Measurements from ENCODE around the gene KLHL4. TPM values are rescaled to one million over a fixed set of nuclear protein-coding genes. Genes with fewer than 3 reads are reported as not detected.
"Not testable (repeated sequence)": the region's sequence is repeated elsewhere in the genome, so short reads cannot be mapped to it uniquely, and the experiment has no call there.

The KLHL4 gene
- total and polyA plus RNA-seq, 4 donors = 0.19 to 0.70 (median 0.46) TPM

DNA sequence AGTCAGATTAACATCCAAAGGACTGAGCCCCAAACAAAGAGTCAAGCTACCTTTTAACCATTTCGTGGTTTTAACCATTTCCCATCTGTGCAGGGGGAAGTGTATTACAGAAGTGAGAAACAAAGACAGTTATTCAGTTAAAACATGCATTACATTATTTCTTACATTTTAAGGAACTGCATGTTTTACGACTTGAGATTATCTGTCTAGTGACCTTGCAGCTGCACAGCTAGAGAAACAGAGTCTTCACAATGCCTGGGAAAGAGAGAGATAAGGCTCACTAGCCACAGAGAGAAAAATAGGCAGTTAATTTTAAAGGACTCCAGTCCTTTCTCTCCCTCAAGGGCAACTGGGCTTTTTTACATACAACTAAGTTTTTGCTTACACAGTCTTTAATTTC, 48.7 kb upstream of the KLHL4 start:
- DNase-seq (ENCODE audit: low spot score) = no peak
- Histone ChIP-seq H3K27me3 (ENCODE audit: control insufficient read depth in 4 of 4, insufficient read depth in 4 of 4, low read length in 3 of 4) (no peaks in the 10 kb centered on the region), H3K9ac (ENCODE audit: low read depth in 1 of 2, low read length in 2 of 2) (no peak overlapping the region), H3K4me3 (ENCODE audit: low read depth in 1 of 3, low read length in 3 of 3) (no peak overlapping the region), H3K27ac (ENCODE audit: low read depth in 1 of 2, low read length in 2 of 2) (no peak overlapping the region), H3K36me3 (ENCODE audit: control insufficient read depth in 4 of 4, insufficient read depth in 3 of 4, low read depth in 1 of 4, low read length in 3 of 4) (no peaks in the 10 kb centered on the region), H3K4me1 (ENCODE audit: control insufficient read depth in 4 of 4, insufficient read depth in 4 of 4, low read length in 3 of 4) (no peaks in the 10 kb centered on the region), H3K9me3 (ENCODE audit: control insufficient read depth in 4 of 4, low read length in 3 of 4) (peaks cover 0 to 4% (median under 1%) of the 10 kb centered on the region in 4 donors)
- TF ChIP-seq SP1 (IDR thresholded peaks at IDR 0.05) (no peak), HNF4G (IDR thresholded peaks at IDR 0.05) (no peak)
- 9% methylated on average over 2 of the region's 2 CpGs for WGBS

DNA sequence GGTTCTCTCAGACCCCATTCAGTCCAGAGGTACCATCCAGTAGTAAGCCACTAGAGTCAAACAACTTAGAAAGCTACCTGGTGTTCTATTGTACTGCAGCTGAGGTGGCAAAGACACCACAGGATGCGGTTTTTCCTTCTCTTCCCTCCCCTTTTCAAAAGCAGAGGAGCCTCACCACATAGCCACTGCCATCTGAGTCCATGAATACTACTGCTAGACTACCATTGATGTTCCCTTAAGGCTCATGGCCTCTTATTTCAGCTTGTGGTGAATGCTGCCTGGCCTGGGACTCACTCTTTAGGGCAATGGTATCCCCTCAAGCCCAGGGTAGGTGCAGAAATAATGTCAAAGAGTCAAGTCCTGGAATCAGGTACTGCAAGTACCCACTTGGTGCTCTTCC, 41.8 kb upstream of the KLHL4 start:
- 30% methylated on average over 1 of the region's 1 CpG for WGBS

DNA sequence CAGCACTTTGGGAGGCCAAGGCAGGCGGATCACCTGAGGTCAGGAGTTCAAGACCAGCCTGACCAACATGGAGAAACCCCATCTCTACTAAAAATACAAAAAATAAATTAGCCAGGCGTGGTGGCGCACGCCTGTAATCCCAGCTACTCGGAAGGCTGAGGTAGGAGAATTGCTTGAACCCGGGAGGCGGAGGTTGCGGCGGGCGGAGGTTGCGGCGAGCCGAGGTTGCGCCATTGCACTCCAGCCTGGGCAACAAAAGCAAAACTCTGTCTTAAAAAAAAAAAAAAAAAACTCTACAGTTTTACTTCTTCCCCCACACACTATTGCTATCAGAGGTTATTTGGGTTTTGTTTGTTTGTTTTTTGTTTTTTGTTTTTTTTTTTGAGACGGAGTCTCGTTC, 38.9 kb upstream of the KLHL4 start:
- not testable (repeated sequence) for H3K27me3 ChIP-seq (ENCODE audit: control insufficient read depth in 4 of 4, insufficient read depth in 4 of 4, low read length in 3 of 4); H3K36me3 ChIP-seq (ENCODE audit: control insufficient read depth in 4 of 4, insufficient read depth in 3 of 4, low read depth in 1 of 4, low read length in 3 of 4); H3K4me3 ChIP-seq (ENCODE audit: low read depth in 1 of 3, low read length in 3 of 3); DNase-seq (ENCODE audit: low spot score); H3K9me3 ChIP-seq (ENCODE audit: control insufficient read depth in 4 of 4, low read length in 3 of 4); H3K27ac ChIP-seq (ENCODE audit: low read depth in 1 of 2, low read length in 2 of 2); H3K4me1 ChIP-seq (ENCODE audit: control insufficient read depth in 4 of 4, insufficient read depth in 4 of 4, low read length in 3 of 4); H3K9ac ChIP-seq (ENCODE audit: low read depth in 1 of 2, low read length in 2 of 2)
- 93% methylated on average over 16 of the region's 16 CpGs for WGBS

More for the DNA sequence above, 41.8 kb upstream of the KLHL4 start:
- no peaks in the 10 kb centered on the region for H3K4me1 ChIP-seq (ENCODE audit: control insufficient read depth in 4 of 4, insufficient read depth in 4 of 4, low read length in 3 of 4)
- H3K27me3 ChIP-seq (ENCODE audit: control insufficient read depth in 4 of 4, insufficient read depth in 4 of 4, low read length in 3 of 4) = no peaks in the 10 kb centered on the region
- no peak overlapping the region for H3K4me3 ChIP-seq (ENCODE audit: low read depth in 1 of 3, low read length in 3 of 3)
- no peak for DNase-seq (ENCODE audit: low spot score)
- no peaks in the 10 kb centered on the region for H3K36me3 ChIP-seq (ENCODE audit: control insufficient read depth in 4 of 4, insufficient read depth in 3 of 4, low read depth in 1 of 4, low read length in 3 of 4)
- no peak overlapping the region for H3K9ac ChIP-seq (ENCODE audit: low read depth in 1 of 2, low read length in 2 of 2)
- H3K9me3 ChIP-seq (ENCODE audit: control insufficient read depth in 4 of 4, low read length in 3 of 4) = peaks cover 0 to 2% (median under 1%) of the 10 kb centered on the region in 4 donors
- TF ChIP-seq RAD21 (IDR thresholded peaks at IDR 0.05) = no peak
- no peak for TF ChIP-seq NR2F2 (IDR thresholded peaks at IDR 0.05)
- TF ChIP-seq FOXA2 (IDR thresholded peaks at IDR 0.05) = no peak
- TF ChIP-seq, protein P1, sequence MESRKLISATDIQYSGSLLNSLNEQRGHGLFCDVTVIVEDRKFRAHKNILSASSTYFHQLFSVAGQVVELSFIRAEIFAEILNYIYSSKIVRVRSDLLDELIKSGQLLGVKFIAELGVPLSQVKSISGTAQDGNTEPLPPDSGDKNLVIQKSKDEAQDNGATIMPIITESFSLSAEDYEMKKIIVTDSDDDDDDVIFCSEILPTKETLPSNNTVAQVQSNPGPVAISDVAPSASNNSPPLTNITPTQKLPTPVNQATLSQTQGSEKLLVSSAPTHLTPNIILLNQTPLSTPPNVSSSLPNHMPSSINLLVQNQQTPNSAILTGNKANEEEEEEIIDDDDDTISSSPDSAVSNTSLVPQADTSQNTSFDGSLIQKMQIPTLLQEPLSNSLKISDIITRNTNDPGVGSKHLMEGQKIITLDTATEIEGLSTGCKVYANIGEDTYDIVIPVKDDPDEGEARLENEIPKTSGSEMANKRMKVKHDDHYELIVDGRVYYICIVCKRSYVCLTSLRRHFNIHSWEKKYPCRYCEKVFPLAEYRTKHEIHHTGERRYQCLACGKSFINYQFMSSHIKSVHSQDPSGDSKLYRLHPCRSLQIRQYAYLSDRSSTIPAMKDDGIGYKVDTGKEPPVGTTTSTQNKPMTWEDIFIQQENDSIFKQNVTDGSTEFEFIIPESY (IDR thresholded peaks at IDR 0.05) = no peak
- no peak for TF ChIP-seq GABPA (IDR thresholded peaks at IDR 0.05 in 1 of 2, conservative IDR thresholded peaks at IDR 0.05 in 1 of 2)
- TF ChIP-seq YY1 (IDR thresholded peaks at IDR 0.05) = no peak
- TF ChIP-seq SP1 (IDR thresholded peaks at IDR 0.05) = no peak
- TF ChIP-seq, protein P2, sequence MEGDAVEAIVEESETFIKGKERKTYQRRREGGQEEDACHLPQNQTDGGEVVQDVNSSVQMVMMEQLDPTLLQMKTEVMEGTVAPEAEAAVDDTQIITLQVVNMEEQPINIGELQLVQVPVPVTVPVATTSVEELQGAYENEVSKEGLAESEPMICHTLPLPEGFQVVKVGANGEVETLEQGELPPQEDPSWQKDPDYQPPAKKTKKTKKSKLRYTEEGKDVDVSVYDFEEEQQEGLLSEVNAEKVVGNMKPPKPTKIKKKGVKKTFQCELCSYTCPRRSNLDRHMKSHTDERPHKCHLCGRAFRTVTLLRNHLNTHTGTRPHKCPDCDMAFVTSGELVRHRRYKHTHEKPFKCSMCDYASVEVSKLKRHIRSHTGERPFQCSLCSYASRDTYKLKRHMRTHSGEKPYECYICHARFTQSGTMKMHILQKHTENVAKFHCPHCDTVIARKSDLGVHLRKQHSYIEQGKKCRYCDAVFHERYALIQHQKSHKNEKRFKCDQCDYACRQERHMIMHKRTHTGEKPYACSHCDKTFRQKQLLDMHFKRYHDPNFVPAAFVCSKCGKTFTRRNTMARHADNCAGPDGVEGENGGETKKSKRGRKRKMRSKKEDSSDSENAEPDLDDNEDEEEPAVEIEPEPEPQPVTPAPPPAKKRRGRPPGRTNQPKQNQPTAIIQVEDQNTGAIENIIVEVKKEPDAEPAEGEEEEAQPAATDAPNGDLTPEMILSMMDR (IDR thresholded peaks at IDR 0.05; ENCODE audit: low read depth, low read length, missing input control) = no peak
- no peak for TF ChIP-seq FOXA1 (IDR thresholded peaks at IDR 0.05)
- TF ChIP-seq, protein P3, sequence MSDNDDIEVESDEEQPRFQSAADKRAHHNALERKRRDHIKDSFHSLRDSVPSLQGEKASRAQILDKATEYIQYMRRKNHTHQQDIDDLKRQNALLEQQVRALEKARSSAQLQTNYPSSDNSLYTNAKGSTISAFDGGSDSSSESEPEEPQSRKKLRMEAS (IDR thresholded peaks at IDR 0.05) = no peak
- TF ChIP-seq HNF4A (conservative IDR thresholded peaks at IDR 0.05) = no peak
- no peak for TF ChIP-seq EGR1 (IDR thresholded peaks at IDR 0.05; ENCODE audit: low read depth in 2 of 2)
- H3K27ac ChIP-seq (ENCODE audit: low read depth in 1 of 2, low read length in 2 of 2) = no peak overlapping the region

All from liver (tissue), 9 donors.